T follicular helper cell (primary cell): ENCODE results near the gene CMSS1.
A peak's percentile ranks its signal among the peaks of the same experiment; 100 is the strongest.

Experiments
- DNase-seq: peaks from one replicate; pipeline ENCODE4 v3.0.0-alpha.2; 2020; ENCODE audit warnings: low read depth

Gene CMSS1

DNA sequence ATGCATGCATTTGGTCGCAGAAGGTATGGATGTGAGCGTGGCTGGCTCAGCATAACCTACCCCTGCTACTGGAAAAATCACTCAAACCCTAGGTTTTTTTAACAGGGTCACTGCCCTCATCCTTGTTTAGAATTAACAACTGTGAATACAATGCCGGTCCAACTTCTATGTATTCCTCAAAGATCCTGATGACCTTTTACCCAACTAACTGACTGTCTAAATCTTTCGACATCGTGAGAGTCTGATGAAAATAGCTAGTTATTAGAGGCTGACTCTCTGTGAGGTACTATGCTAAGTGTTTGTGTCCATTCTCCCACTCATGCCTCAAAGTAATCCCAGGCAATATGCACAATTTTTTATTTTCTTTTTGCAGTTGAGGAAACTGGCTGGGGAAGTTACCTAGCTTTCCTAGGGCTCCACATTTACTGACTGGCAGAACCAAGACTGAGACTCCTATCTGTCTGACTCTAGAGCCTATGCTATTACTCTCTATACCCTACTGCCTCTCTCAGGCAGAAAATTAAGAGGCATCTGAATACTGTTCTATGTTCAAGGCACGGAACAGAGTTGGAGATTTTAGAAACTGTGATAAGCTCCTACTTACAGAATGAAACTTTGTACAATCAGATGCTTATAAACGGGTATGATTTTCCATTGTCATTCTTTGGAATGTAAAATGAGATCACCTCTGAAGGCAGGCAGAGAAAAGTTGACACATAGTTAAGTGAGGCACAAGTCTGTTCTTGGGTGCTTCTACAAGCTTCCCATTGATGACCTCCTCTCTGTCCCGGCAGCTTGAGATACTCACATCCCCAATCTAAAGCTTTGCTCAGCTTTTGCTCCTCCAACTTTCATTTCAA, 240.3 kb downstream of the CMSS1 start:
- no peak for DNase-seq

DNA sequence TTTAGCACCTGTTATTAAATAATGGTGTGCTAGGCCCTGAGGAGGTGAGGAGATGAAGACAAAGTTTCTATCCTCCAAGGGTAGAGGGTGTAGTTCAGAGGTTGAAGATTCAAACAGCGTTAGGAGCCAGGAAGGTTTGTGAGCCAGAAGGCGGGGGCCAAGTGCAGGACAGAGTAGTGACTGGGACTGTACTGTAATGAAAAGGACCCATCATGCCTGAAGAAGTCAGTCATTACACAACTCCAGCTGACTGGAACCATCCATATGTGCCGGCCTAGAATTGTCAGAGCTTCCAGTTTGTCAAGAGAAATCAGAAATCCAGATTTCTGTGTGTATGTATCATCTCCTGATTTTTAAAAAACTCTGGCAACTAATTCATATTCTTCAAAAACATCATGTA, 241.8 kb downstream of the CMSS1 start:
- DNase-seq = no peak

DNA sequence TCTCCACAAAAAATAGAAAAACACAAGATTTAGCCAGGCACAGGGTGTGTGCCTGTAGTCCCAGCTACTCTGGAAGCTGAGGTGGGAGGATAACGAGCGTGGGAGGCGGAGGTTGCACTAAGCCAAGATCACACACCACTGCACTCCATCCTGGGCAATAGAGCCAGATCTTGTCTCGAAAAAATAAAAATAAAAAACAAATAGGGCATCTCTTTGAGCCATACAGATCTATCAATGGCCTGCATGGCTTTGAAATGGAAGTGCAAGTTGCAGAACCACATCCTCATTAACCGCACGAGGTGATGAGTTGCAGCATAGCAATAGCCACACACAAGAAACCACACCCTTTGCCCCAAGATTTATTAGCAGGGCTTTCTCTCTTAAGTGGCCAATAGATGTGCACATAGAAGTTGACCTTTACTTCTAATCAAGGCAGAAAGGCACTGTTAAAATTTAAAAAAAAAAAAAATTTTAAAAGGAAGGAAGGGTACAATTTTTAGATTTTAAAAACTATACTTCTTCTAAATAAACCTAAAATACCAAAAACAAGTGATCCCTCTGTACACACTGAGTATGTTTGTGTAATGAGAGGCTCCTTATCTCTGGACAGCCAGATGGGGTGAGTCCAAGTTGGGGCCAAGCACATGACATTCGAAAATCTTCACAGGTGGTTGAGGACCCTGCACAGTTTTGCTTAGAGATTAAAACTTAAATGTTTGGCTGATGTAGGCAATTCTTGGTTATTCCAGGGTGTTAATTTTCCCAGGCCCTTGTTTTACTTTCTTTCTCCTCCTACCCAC, 243.2 kb downstream of the CMSS1 start:
- DNase-seq = no peak

DNA sequence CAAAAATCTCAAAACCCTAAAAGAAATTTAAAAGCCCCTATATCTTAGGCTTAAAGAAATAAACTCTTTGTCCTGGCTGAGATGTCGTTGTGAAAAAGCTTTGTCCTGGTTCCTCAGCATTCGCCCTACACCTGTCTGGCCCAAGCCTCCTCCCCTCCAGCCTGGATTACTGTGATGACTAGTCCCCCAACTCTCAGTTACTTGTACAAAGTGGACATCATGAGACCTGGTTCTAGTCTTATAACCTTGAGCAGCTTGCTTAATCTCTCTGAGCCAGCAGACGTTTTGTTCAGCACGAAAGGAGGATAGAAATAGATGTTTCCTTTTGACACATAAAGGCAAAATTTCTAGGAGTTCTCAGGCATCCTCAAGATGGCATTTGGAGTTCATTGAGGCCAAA, 245.0 kb downstream of the CMSS1 start:
- no peak for DNase-seq

GRCh38 chr3:100063929-100064461, 246.3 kb downstream of the CMSS1 start:
- DNase-seq = no peak

GRCh38 chr3:100067589-100067988, 249.9 kb downstream of the CMSS1 start:
- DNase-seq = no peak

- DNase-seq = peak; percentile 49
Observed at GRCh38 chr3:100068826-100069225, 251.2 kb downstream of the CMSS1 start.

- no peak for DNase-seq
Observed at GRCh38 chr3:100069472-100069871, 251.8 kb downstream of the CMSS1 start.

GRCh38 chr3:100072326-100073048, 254.8 kb downstream of the CMSS1 start:
- no peak for DNase-seq

- DNase-seq = no peak
Observed at GRCh38 chr3:100073049-100073713, 255.5 kb downstream of the CMSS1 start.

GRCh38 chr3:100073714-100074307, 256.1 kb downstream of the CMSS1 start:
- DNase-seq = no peak

- no peak for DNase-seq
Observed at GRCh38 chr3:100075196-100075595, 257.5 kb downstream of the CMSS1 start.

- DNase-seq = no peak
Observed at GRCh38 chr3:100075851-100076730, 258.4 kb downstream of the CMSS1 start.

DNA sequence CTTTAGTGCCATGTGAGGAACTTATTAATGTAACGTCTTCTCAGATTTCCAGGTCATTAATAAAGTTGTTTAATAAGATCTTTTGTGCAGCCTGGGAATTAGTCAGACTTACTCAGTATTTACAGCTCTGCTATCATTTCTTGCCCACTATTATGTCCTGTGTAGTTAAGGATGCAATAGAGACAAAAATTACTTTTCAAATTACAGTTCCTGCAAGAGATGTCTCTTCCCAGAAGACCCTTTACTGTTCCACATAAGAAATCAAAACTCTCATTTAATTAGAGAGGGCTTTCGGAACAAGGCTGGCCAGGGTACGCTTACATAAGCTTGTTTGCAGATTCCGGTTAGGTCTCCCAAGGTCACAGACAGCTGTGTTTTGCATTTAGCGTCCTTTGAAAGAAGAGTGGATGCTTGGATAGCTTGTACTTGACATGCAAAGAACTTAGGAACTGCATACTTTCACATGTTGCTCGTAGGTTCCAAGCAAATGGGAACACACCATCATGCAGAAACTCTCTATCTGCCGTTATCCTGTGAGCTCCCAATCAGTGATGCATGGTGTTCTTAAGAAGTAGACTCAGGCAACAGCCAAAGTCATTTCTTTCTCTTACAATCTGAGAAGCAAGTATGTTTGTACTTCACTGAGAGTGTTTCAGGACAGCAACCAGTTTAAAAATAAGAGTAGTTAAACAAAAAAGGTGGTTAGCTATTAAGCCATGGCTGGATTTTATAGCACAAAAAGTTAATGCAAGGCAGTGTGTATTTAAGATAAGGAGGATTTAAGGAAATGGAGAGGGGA, 259.3 kb downstream of the CMSS1 start:
- DNase-seq = no peak

DNA sequence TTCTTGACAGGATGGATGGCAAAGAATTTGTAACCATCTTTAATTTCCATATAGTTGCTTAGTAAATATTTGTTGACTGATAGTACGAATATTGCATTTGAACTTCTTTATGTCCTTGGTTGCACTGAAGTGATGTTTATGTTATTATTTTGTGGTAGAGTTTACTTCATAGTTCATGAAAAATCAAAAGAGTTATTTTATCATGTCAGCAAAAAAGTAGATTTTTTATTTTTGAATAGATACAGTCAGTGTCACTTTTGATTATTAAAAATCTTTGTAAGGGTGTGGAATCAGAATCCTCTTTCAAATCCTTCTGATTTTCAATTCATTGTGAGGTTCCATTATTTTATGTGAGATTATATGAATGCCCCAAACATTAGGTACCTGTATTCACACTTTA, 261.7 kb downstream of the CMSS1 start:
- no peak for DNase-seq

- DNase-seq = no peak
Observed at GRCh38 chr3:100080573-100080972, 262.9 kb downstream of the CMSS1 start.

- no peak for DNase-seq
Observed at GRCh38 chr3:100081311-100081710, 263.6 kb downstream of the CMSS1 start.

GRCh38 chr3:100081986-100082692, 264.5 kb downstream of the CMSS1 start:
- no peak for DNase-seq

DNA sequence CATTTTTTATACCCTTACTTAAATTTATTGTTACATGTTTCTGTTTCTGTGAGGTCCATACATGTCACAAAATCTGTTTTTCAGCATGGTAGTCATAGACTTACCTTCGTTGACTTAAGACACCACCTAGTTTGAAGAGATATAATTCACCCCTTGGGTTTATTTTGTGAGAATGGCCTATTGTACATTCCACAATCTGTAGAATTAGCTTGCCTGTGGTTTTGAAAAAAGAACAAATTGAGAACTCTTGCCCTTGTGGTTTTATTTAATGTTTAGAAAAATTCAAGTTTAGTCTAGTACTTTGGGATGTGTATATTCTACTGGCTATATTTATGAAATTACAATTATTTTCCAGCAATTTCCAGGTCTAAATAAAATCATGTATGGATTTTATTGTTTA, 265.1 kb downstream of the CMSS1 start:
- no peak for DNase-seq
